ENCODE results near the gene VSIG2. TPM values are rescaled to one million over a fixed set of nuclear protein-coding genes. Genes with fewer than 3 reads are reported as not detected.

VSIG2 gene
- polyA plus RNA-seq, 3 donors, result not detected

DNA sequence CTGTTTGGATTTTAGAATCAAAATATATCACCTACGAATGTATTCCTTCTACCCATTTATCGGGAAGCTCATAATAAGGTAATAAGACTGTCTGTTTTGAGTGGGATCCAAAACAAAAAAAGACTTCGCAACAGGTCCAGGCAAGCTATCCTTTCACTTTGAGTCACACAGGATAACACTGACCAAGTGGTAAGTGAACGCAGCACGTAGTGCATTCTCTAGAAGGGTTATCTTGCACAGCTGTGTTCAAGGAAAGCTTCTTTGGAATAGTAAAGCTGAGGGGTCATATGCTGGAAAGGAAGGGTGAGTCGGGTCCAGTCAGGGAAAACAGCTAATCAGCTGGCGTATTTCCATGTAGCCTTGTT is 34.7 kb downstream of the VSIG2 start:
- Histone ChIP-seq H3K79me2 (ENCODE audit: insufficient read depth, low read length) (no peaks in the 10 kb centered on the region), H3K4me1 (ENCODE audit: control insufficient read depth in 1 of 2, insufficient read depth in 2 of 2, low read length in 2 of 2) (peaks cover 21 to 23% of the 10 kb centered on the region in 2 donors), H3K9me3 (replicated peaks in 1 of 2; ENCODE audit: control insufficient read depth in 1 of 2, insufficient read depth in 1 of 2, low read length in 2 of 2) (peaks cover 0 to 9% of the 10 kb centered on the region in 2 donors), H3K36me3 (replicated peaks in 1 of 2; ENCODE audit: control insufficient read depth in 1 of 2, insufficient read depth in 2 of 2, low read length in 2 of 2) (no peaks in the 10 kb centered on the region), H4K20me1 (ENCODE audit: insufficient read depth, low read length) (no peaks in the 10 kb centered on the region), H3K4me3 (replicated peaks in 1 of 3; ENCODE audit: low read depth in 2 of 3, low read length in 3 of 3) (peak overlapping the region in 1 of 3 experiments; percentile 67), H2AFZ (ENCODE audit: insufficient read depth, low read depth, low read length, poor library complexity, severe bottlenecking) (peak overlapping the region; percentile 76), H3K4me2 (replicated peaks; ENCODE audit: extremely low read depth, low read length, poor library complexity, severe bottlenecking) (peak overlapping the region; percentile 77), H3K9ac (ENCODE audit: insufficient read depth, low read length, poor library complexity, severe bottlenecking) (no peak overlapping the region), H3K27me3 (ENCODE audit: control insufficient read depth in 2 of 2, insufficient read depth in 2 of 2, low read length in 2 of 2) (peaks cover 33 to 39% of the 10 kb centered on the region in 2 donors), H3K27ac (ENCODE audit: low read depth in 1 of 2, low read length in 2 of 2) (no peak overlapping the region)
- DNase-seq, result no peak
- WGBS (ENCODE audit: insufficient coverage), result 25% methylated on average over 5 of the region's 7 CpGs
- TF ChIP-seq, protein P1, sequence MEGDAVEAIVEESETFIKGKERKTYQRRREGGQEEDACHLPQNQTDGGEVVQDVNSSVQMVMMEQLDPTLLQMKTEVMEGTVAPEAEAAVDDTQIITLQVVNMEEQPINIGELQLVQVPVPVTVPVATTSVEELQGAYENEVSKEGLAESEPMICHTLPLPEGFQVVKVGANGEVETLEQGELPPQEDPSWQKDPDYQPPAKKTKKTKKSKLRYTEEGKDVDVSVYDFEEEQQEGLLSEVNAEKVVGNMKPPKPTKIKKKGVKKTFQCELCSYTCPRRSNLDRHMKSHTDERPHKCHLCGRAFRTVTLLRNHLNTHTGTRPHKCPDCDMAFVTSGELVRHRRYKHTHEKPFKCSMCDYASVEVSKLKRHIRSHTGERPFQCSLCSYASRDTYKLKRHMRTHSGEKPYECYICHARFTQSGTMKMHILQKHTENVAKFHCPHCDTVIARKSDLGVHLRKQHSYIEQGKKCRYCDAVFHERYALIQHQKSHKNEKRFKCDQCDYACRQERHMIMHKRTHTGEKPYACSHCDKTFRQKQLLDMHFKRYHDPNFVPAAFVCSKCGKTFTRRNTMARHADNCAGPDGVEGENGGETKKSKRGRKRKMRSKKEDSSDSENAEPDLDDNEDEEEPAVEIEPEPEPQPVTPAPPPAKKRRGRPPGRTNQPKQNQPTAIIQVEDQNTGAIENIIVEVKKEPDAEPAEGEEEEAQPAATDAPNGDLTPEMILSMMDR (IDR thresholded peaks at IDR 0.05), result no peak
- Mint-ChIP-seq H3K27ac (peak overlapping the region in 1 of 7 donors; percentile 44), H3K9me3 (peaks cover 0 to 16% (median 5%) of the 10 kb centered on the region in 7 donors), H3K4me3 (peak overlapping the region; percentile 79 to 95), H3K36me3 (peaks cover 6 to 8% of the 10 kb centered on the region in 2 donors), H3K4me1 (peaks cover 31% of the 10 kb centered on the region), H3K27me3 (ENCODE audit: low read depth in 3 of 3) (peaks cover 42 to 44% (median 42%) of the 10 kb centered on the region in 3 donors)
- intact Hi-C loops (cut with micrococcal nuclease), result no loop called here

DNA sequence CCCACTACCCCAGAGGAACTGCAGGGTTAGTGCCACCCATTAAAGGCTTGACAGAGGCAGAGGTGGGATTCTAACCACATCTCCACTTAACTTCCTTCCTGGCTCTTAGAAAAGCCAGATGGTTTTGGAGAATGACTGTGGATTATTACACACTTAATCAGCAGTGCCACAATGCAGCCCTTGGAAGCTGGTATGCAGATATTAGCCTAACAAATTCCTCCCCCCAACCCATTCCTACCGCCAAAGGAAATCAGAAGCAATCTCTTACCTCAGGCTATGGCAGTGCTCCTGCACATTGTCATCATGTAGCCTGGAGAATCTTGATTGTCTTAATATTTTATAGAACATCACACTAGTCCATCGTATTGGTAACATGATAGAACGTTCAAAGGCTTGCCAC is 35.5 kb downstream of the VSIG2 start:
- Histone ChIP-seq H3K4me3 (replicated peaks in 1 of 3; ENCODE audit: low read depth in 2 of 3, low read length in 3 of 3) (no peak overlapping the region), H3K27me3 (ENCODE audit: control insufficient read depth in 2 of 2, insufficient read depth in 2 of 2, low read length in 2 of 2) (peaks cover 33 to 39% of the 10 kb centered on the region in 2 donors), H4K20me1 (ENCODE audit: insufficient read depth, low read length) (no peaks in the 10 kb centered on the region), H3K9ac (ENCODE audit: insufficient read depth, low read length, poor library complexity, severe bottlenecking) (no peak overlapping the region), H3K9me3 (replicated peaks in 1 of 2; ENCODE audit: control insufficient read depth in 1 of 2, insufficient read depth in 1 of 2, low read length in 2 of 2) (peaks cover 0 to 9% of the 10 kb centered on the region in 2 donors), H3K4me1 (ENCODE audit: control insufficient read depth in 1 of 2, insufficient read depth in 2 of 2, low read length in 2 of 2) (peaks cover 21 to 23% of the 10 kb centered on the region in 2 donors), H2AFZ (ENCODE audit: insufficient read depth, low read depth, low read length, poor library complexity, severe bottlenecking) (no peak overlapping the region), H3K27ac (ENCODE audit: low read depth in 1 of 2, low read length in 2 of 2) (no peak overlapping the region), H3K36me3 (replicated peaks in 1 of 2; ENCODE audit: control insufficient read depth in 1 of 2, insufficient read depth in 2 of 2, low read length in 2 of 2) (no peaks in the 10 kb centered on the region), H3K4me2 (replicated peaks; ENCODE audit: extremely low read depth, low read length, poor library complexity, severe bottlenecking) (no peak overlapping the region), H3K79me2 (ENCODE audit: insufficient read depth, low read length) (no peaks in the 10 kb centered on the region)
- DNase-seq, result no peak
- Mint-ChIP-seq H3K36me3 (peaks cover 6 to 8% of the 10 kb centered on the region in 2 donors), H3K4me3 (peak overlapping the region in 1 of 2 donors; percentile 51), H3K9me3 (peaks cover 0 to 16% (median 5%) of the 10 kb centered on the region in 7 donors), H3K27ac (no peak overlapping the region), H3K4me1 (peaks cover 24% of the 10 kb centered on the region), H3K27me3 (ENCODE audit: low read depth in 3 of 3) (peaks cover 37 to 40% (median 39%) of the 10 kb centered on the region in 3 donors)
- TF ChIP-seq, protein P1 (IDR thresholded peaks at IDR 0.05), result no peak
- intact Hi-C loops (cut with micrococcal nuclease), result no loop called here
- WGBS (ENCODE audit: insufficient coverage), result 0% methylated on average over 1 of the region's 3 CpGs
